ENCODE measurements around the gene RPTOR.

DNA sequence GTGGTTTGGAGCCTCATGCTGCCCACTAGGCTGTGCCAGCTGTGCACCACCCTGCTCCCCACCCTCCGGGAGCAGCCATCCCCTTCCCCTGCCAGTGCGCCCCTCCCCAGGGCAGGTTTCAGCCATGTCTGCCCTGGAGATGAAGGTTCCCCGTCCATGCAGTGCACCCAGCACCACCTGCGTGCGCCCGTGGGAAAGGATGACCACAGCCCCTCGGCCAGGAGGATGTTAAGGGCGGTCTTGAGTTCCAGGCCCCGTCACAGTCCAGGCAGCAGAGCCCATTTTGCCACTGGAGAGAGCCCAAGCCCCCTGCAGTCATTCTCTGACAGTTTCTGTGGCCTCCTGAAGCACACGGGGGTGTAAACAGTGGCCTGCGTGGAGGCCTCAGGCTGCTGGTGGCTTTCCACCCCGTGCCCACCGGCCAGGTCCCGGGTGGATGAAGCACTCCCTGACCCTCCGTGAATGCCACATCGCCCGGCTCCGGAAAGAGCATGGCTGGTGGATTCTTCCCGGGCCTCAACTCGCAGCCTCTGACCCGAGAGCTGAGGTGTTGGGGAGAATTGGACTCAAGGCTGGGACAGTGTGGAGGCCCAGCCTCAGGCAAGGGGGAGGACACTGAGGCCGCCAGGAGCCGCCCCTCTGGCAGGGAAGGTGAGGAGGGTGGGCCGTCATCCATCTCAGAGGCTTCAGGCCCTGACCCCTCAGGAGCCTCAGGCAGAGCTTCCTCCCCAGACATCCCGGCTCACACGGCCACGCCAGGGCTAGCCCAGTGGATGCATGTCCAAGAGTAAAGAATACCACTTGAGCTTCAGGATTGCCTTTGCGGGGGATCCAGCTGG is 377.3 kb downstream of the RPTOR start:
- no peak for TF ChIP-seq EZH2phosphoT487 (IDR thresholded peaks at IDR 0.05; ENCODE audit: borderline replicate concordance, low read depth, low read length)
- TF ChIP-seq, protein P1, sequence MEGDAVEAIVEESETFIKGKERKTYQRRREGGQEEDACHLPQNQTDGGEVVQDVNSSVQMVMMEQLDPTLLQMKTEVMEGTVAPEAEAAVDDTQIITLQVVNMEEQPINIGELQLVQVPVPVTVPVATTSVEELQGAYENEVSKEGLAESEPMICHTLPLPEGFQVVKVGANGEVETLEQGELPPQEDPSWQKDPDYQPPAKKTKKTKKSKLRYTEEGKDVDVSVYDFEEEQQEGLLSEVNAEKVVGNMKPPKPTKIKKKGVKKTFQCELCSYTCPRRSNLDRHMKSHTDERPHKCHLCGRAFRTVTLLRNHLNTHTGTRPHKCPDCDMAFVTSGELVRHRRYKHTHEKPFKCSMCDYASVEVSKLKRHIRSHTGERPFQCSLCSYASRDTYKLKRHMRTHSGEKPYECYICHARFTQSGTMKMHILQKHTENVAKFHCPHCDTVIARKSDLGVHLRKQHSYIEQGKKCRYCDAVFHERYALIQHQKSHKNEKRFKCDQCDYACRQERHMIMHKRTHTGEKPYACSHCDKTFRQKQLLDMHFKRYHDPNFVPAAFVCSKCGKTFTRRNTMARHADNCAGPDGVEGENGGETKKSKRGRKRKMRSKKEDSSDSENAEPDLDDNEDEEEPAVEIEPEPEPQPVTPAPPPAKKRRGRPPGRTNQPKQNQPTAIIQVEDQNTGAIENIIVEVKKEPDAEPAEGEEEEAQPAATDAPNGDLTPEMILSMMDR (conservative IDR thresholded peaks at IDR 0.05; ENCODE audit: low read length): no peak

Data from OCI-LY7 (cell line).